Esophagus muscularis mucosa (tissue), 4 donors: ENCODE measurements around the gene SLC12A8.

Experiments
- EP300 ChIP-seq: sonication (generic); formaldehyde crosslinking; IDR thresholded peaks from one replicate; pipeline ENCODE4 v1.6.1; 2017; ENCODE audit warnings: antibody characterized with exemption
- POLR2A ChIP-seq: fragments of 450-650 bp; IDR thresholded peaks from one replicate; pipeline ENCODE4 v1.6.1; 2017; ENCODE audit warnings: antibody characterized with exemption, moderate library complexity, mild to moderate bottlenecking, low read depth
- TF ChIP-seq, protein P1 (sequence below), 3 experiments: fragments of 200-600 bp in 2 of 3; fragments of 450-650 bp in 1 of 3; sonication (generic) in 2 of 3; IDR thresholded peaks; one replicate each; pipeline ENCODE4 v1.5.1; 2017 to 2019; ENCODE audit warnings: antibody characterized with exemption in 3 of 3, mild to moderate bottlenecking in 2 of 3, moderate library complexity in 1 of 3

DNA sequence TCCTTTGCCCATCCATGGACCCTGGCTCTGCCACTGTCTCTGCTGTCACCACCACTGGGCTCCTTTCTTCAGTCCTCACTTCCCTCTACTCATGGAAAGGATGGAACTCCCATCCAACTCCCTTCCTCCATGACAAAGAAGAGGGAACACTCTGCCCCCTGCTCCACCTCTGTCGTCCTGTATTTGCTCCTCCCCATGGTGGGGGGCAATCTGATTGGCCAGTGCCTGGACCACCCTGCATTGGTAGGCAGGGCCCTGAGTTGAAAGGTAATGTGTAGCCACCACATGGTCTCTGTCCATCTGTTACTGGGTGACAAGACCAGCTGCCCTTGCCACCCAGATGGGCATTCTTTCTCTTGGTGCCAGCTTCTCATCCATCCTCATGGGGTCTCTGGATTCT lies 136.1 kb downstream of the SLC12A8 start:
- no peak for TF ChIP-seq EP300
- TF ChIP-seq, protein P1, sequence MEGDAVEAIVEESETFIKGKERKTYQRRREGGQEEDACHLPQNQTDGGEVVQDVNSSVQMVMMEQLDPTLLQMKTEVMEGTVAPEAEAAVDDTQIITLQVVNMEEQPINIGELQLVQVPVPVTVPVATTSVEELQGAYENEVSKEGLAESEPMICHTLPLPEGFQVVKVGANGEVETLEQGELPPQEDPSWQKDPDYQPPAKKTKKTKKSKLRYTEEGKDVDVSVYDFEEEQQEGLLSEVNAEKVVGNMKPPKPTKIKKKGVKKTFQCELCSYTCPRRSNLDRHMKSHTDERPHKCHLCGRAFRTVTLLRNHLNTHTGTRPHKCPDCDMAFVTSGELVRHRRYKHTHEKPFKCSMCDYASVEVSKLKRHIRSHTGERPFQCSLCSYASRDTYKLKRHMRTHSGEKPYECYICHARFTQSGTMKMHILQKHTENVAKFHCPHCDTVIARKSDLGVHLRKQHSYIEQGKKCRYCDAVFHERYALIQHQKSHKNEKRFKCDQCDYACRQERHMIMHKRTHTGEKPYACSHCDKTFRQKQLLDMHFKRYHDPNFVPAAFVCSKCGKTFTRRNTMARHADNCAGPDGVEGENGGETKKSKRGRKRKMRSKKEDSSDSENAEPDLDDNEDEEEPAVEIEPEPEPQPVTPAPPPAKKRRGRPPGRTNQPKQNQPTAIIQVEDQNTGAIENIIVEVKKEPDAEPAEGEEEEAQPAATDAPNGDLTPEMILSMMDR (IDR thresholded peaks at IDR 0.05) = no peak
- no peak for TF ChIP-seq POLR2A
